Measurements from ENCODE around the gene STARD7. TPM values are rescaled to one million over a fixed set of nuclear protein-coding genes. Genes with fewer than 3 reads are reported as not detected.

Gene STARD7
- total and polyA plus RNA-seq, 10 of the 15 experiments (the other 5 are each of a cell fraction or from before 2014, with no cell fraction given), result 85.4 to 237 (median 153) TPM

- no peak for TF ChIP-seq E4F1 (IDR thresholded peaks at IDR 0.05; ENCODE audit: borderline replicate concordance, partially characterized antibody)
- TF ChIP-seq NBN (IDR thresholded peaks at IDR 0.05), result peak; percentile 38
- 0 out of 2 replicates have a peak, but pooled peaks have one; percentile 26 for TF ChIP-seq EED (IDR thresholded peaks at IDR 0.05; ENCODE audit: low read depth)
- 0 out of 2 replicates have a peak, but pooled peaks have one; percentile 18 for TF ChIP-seq ZNF217 (IDR thresholded peaks at IDR 0.05)
- no peak for TF ChIP-seq ZBED1 (IDR thresholded peaks at IDR 0.05; ENCODE audit: borderline replicate concordance)
- TF ChIP-seq ZNF592 (IDR thresholded peaks at IDR 0.05), result peak; percentile 77; the same call in 1 of the 2 replicates
- no peak for TF ChIP-seq MEF2B (IDR thresholded peaks at IDR 0.05; ENCODE audit: partially characterized antibody, poor library complexity, severe bottlenecking)
- TF ChIP-seq IKZF1 (conservative IDR thresholded peaks at IDR 0.05), result peak; percentile 81
- no peak for TF ChIP-seq NFYB (IDR thresholded peaks at IDR 0.05; ENCODE audit: insufficient read depth, low read depth, low read length)
- TF ChIP-seq MEF2A (IDR thresholded peaks at IDR 0.05; ENCODE audit: insufficient read depth, low read depth, low read length), result no peak
- TF ChIP-seq BCL3 (IDR thresholded peaks at IDR 0.05; ENCODE audit: borderline replicate concordance, insufficient read depth, low read depth, low read length, poor library complexity, severe bottlenecking), result no peak
- no peak for TF ChIP-seq FOXM1 (IDR thresholded peaks at IDR 0.05; ENCODE audit: low read depth, low read length)
- no peak for TF ChIP-seq ZNF274 (IDR thresholded peaks at IDR 0.05; ENCODE audit: insufficient read depth, insufficient read length)
- no peak for TF ChIP-seq EGR1 (IDR thresholded peaks at IDR 0.05; ENCODE audit: borderline replicate concordance in 1 of 2, low read depth in 2 of 2, low read length in 2 of 2)
- TF ChIP-seq ZSCAN29 (IDR thresholded peaks at IDR 0.05), result no peak
- no peak for TF ChIP-seq JUNB (IDR thresholded peaks at IDR 0.05)
- no peak for TF ChIP-seq USF1 (IDR thresholded peaks at IDR 0.05; ENCODE audit: borderline replicate concordance, extremely low read length, insufficient read depth, low read depth, low read length)
- TF ChIP-seq SREBF2 (IDR thresholded peaks at IDR 0.05; ENCODE audit: low read length), result no peak
- no peak for TF ChIP-seq YY1 (IDR thresholded peaks at IDR 0.05; ENCODE audit: low read depth, low read length)
- TF ChIP-seq IKZF2 (IDR thresholded peaks at IDR 0.05), result peak; percentile 68 to 80
Measured at GRCh38 chr2:96156011-96156820, 52.4 kb downstream of the STARD7 start (continued).

Data from GM12878 (cell line).